Skeletal muscle tissue (tissue), 4 donors: ENCODE data around the gene MRPL12. TPM values are rescaled to one million over a fixed set of nuclear protein-coding genes. Genes with fewer than 3 reads are reported as not detected.

ENCODE experiments used
- H3K27ac ChIP-seq: one replicate; pipeline ENCODE4 v1.7.0; 2013; ENCODE audit warnings: mild to moderate bottlenecking, low read depth, low read length, inconsistent platforms
- H3K27me3 ChIP-seq, 3 donors: one replicate each; pipeline ENCODE4 v1.7.0; 2013; ENCODE audit warnings: low read length in 3 of 3; ENCODE audit not compliant: control insufficient read depth in 3 of 3, insufficient read depth in 3 of 3
- H3K36me3 ChIP-seq, 3 donors: one replicate each; pipeline ENCODE4 v1.7.0; 2013; ENCODE audit warnings: low read length in 3 of 3; ENCODE audit not compliant: control insufficient read depth in 3 of 3, insufficient read depth in 3 of 3
- H3K4me1 ChIP-seq, 3 donors: one replicate each; pipeline ENCODE4 v1.7.0; 2013; ENCODE audit warnings: low read length in 3 of 3, mild to moderate bottlenecking in 3 of 3; ENCODE audit not compliant: control insufficient read depth in 3 of 3, insufficient read depth in 3 of 3
- H3K4me3 ChIP-seq, 3 donors: one replicate each; pipeline ENCODE4 v1.7.0; 2013; ENCODE audit warnings: low read length in 3 of 3
- H3K9ac ChIP-seq, 3 donors: one replicate each; pipeline ENCODE4 v1.7.0; 2013; ENCODE audit warnings: low read length in 3 of 3, mild to moderate bottlenecking in 3 of 3, moderate library complexity in 2 of 3, low read depth in 1 of 3
- H3K9me3 ChIP-seq, 3 donors: one replicate each; pipeline ENCODE4 v1.7.0; 2013; ENCODE audit warnings: low read length in 3 of 3; ENCODE audit not compliant: control insufficient read depth in 3 of 3
- total RNA-seq: library from RNA; depleted of rRNA; stranded (reverse); fragments of >200 nt; gene quantifications from one replicate; pipeline ENCODE4 v1.2.3, GENCODE V29; 2014
- donor health status: Osteomylitis.

Gene MRPL12
- total RNA-seq, 1 donor from 2014 or later = 4.7 TPM

GRCh38 chr17:81690066-81690465, 13.1 kb upstream of the MRPL12 start:
- Histone ChIP-seq H3K36me3 (peaks cover 72 to 78% (median 77%) of the 10 kb centered on the region in 3 donors), H3K27me3 (no peaks in the 10 kb centered on the region), H3K9ac (no peak overlapping the region), H3K9me3 (no peaks in the 10 kb centered on the region), H3K27ac (no peak overlapping the region), H3K4me3 (no peak overlapping the region), H3K4me1 (peaks cover 6 to 10% (median 8%) of the 10 kb centered on the region in 3 donors)

GRCh38 chr17:81690549-81690948, 12.6 kb upstream of the MRPL12 start:
- H3K27ac ChIP-seq = no peak overlapping the region
- no peak overlapping the region for H3K9ac ChIP-seq
- no peak overlapping the region for H3K4me3 ChIP-seq
- peaks cover 76 to 81% (median 81%) of the 10 kb centered on the region in 3 donors for H3K36me3 ChIP-seq
- H3K9me3 ChIP-seq = no peaks in the 10 kb centered on the region
- no peaks in the 10 kb centered on the region for H3K27me3 ChIP-seq
- peaks cover under 1 to 5% (median 3%) of the 10 kb centered on the region in 3 donors for H3K4me1 ChIP-seq

GRCh38 chr17:81691196-81691595, 12.0 kb upstream of the MRPL12 start:
- Histone ChIP-seq H3K27ac (no peak overlapping the region), H3K27me3 (no peaks in the 10 kb centered on the region), H3K9me3 (no peaks in the 10 kb centered on the region), H3K9ac (no peak overlapping the region), H3K4me1 (no peaks in the 10 kb centered on the region), H3K4me3 (no peak overlapping the region), H3K36me3 (peaks cover 75 to 83% (median 82%) of the 10 kb centered on the region in 3 donors)

GRCh38 chr17:81691608-81692007, 11.6 kb upstream of the MRPL12 start:
- Histone ChIP-seq H3K27ac (no peak overlapping the region), H3K9me3 (no peaks in the 10 kb centered on the region), H3K4me3 (no peak overlapping the region), H3K4me1 (peaks cover 0 to 3% (median 2%) of the 10 kb centered on the region in 3 donors), H3K27me3 (no peaks in the 10 kb centered on the region), H3K36me3 (peaks cover 74 to 83% (median 82%) of the 10 kb centered on the region in 3 donors), H3K9ac (no peak overlapping the region)

GRCh38 chr17:81693509-81694210, 9.5 kb upstream of the MRPL12 start:
- H3K4me3 ChIP-seq = no peak overlapping the region
- peaks cover 69 to 79% (median 73%) of the 10 kb centered on the region in 3 donors for H3K36me3 ChIP-seq

GRCh38 chr17:81694810-81695209, 8.4 kb upstream of the MRPL12 start:
- Histone ChIP-seq H3K9me3 (no peaks in the 10 kb centered on the region), H3K4me3 (no peak overlapping the region), H3K9ac (no peak overlapping the region), H3K27ac (no peak overlapping the region), H3K36me3 (peaks cover 62 to 72% (median 65%) of the 10 kb centered on the region in 3 donors), H3K4me1 (peaks cover 0 to 19% (median 15%) of the 10 kb centered on the region in 3 donors), H3K27me3 (no peaks in the 10 kb centered on the region)

More at GRCh38 chr17:81693509-81694210, 9.5 kb upstream of the MRPL12 start:
- Histone ChIP-seq H3K27ac (no peak overlapping the region), H3K27me3 (no peaks in the 10 kb centered on the region), H3K9ac (no peak overlapping the region), H3K9me3 (no peaks in the 10 kb centered on the region), H3K4me1 (peaks cover 0 to 19% (median 15%) of the 10 kb centered on the region in 3 donors)

- H3K36me3 ChIP-seq = peaks cover 58 to 68% (median 62%) of the 10 kb centered on the region in 3 donors
- no peak overlapping the region for H3K9ac ChIP-seq
- H3K27ac ChIP-seq = no peak overlapping the region
- H3K27me3 ChIP-seq = no peaks in the 10 kb centered on the region
- peaks cover 0 to 19% (median 15%) of the 10 kb centered on the region in 3 donors for H3K4me1 ChIP-seq
- H3K9me3 ChIP-seq = no peaks in the 10 kb centered on the region
- H3K4me3 ChIP-seq = no peak overlapping the region
Measured at GRCh38 chr17:81695211-81695610, 8.0 kb upstream of the MRPL12 start.

GRCh38 chr17:81695801-81696200, 7.4 kb upstream of the MRPL12 start:
- Histone ChIP-seq H3K9me3 (no peaks in the 10 kb centered on the region), H3K27me3 (no peaks in the 10 kb centered on the region), H3K4me3 (no peak overlapping the region), H3K27ac (no peak overlapping the region), H3K4me1 (peaks cover under 1 to 22% (median 17%) of the 10 kb centered on the region in 3 donors), H3K9ac (peak overlapping the region in 1 of 3 donors; percentile 33), H3K36me3 (peaks cover 56 to 68% (median 60%) of the 10 kb centered on the region in 3 donors)

- Histone ChIP-seq H3K4me1 (peaks cover 6 to 28% (median 22%) of the 10 kb centered on the region in 3 donors), H3K4me3 (no peak overlapping the region), H3K36me3 (peaks cover 59 to 68% (median 61%) of the 10 kb centered on the region in 3 donors), H3K9ac (peak overlapping the region in 1 of 3 donors; percentile 71), H3K27ac (peak overlapping the region; percentile 85), H3K9me3 (no peaks in the 10 kb centered on the region), H3K27me3 (no peaks in the 10 kb centered on the region)
Measured at GRCh38 chr17:81696218-81696941, 6.8 kb upstream of the MRPL12 start.
